ENCODE data around the gene ASB16. TPM values are rescaled to one million over a fixed set of nuclear protein-coding genes. Genes with fewer than 3 reads are reported as not detected.
"Not testable (repeated sequence)": the region's sequence is repeated elsewhere in the genome, so short reads cannot be mapped to it uniquely, and the experiment has no call there.

Gene ASB16
- polyA plus RNA-seq, 1 experiment, result not detected

GRCh38 chr17:44144966-44145739, 25.4 kb upstream of the ASB16 start:
- ChIA-PET POLR2A (no interaction called here), CTCF (interaction anchor here (1.7 kb wide), 1 partner anchor 23 kb away, joined by 7 read pairs; no protein-coding TSS in a partner anchor)
- DNase-seq (ENCODE audit: low read depth, low spot score), result no peak
- no peak for TF ChIP-seq CTCF (IDR thresholded peaks at IDR 0.05; ENCODE audit: low read depth, low read length)
- H3K9me3 ChIP-seq (ENCODE audit: control insufficient read depth, insufficient read depth, low read length), result no peaks in the 10 kb centered on the region; the same call in 1 of the 2 replicates
- H3K27me3 ChIP-seq (ENCODE audit: control insufficient read depth, insufficient read depth, low read length), result no peaks in the 10 kb centered on the region
- no peak overlapping the region for H3K27ac ChIP-seq (ENCODE audit: low read depth, low read length)
- no peak overlapping the region for H3K4me3 ChIP-seq (ENCODE audit: low read depth, low read length)

GRCh38 chr17:44146375-44147346, 23.8 kb upstream of the ASB16 start:
- no peak overlapping the region for H3K27ac ChIP-seq (ENCODE audit: low read depth, low read length)
- no peaks in the 10 kb centered on the region; the same call in 1 of the 2 replicates for H3K9me3 ChIP-seq (ENCODE audit: control insufficient read depth, insufficient read depth, low read length)
- ChIA-PET POLR2A (interaction anchor here (0.6 kb wide), 1 partner anchor 38 kb away, joined by 3 read pairs; no protein-coding TSS in a partner anchor), CTCF (interaction anchor here (0.6 to 4.0 kb wide), 4 partner anchors 9 to 23 kb away, joined by 3 to 11 read pairs (median 4); partner anchors contain the start of gene HDAC5)
- H3K4me3 ChIP-seq (ENCODE audit: low read depth, low read length), result no peak overlapping the region
- TF ChIP-seq CTCF (IDR thresholded peaks at IDR 0.05; ENCODE audit: low read depth, low read length), result no peak
- no peak for DNase-seq (ENCODE audit: low read depth, low spot score)
- no peaks in the 10 kb centered on the region for H3K27me3 ChIP-seq (ENCODE audit: control insufficient read depth, insufficient read depth, low read length)

- POLR2A ChIA-PET, result no interaction called here
- CTCF ChIA-PET, result interaction anchor here (4.0 kb wide), 1 partner anchor 21 kb away, joined by 11 read pairs; no protein-coding TSS in a partner anchor
- no peaks in the 10 kb centered on the region for H3K27me3 ChIP-seq (ENCODE audit: control insufficient read depth, insufficient read depth, low read length)
Observed at GRCh38 chr17:44147812-44148211, 22.7 kb upstream of the ASB16 start.

GRCh38 chr17:44149066-44149465, 21.4 kb upstream of the ASB16 start:
- DNase-seq (ENCODE audit: low read depth, low spot score); H3K9me3 ChIP-seq (ENCODE audit: control insufficient read depth, insufficient read depth, low read length); POLR2A ChIA-PET; H3K27ac ChIP-seq (ENCODE audit: low read depth, low read length); H3K4me3 ChIP-seq (ENCODE audit: low read depth, low read length); H3K27me3 ChIP-seq (ENCODE audit: control insufficient read depth, insufficient read depth, low read length): not testable (repeated sequence)
- CTCF ChIA-PET, result interaction anchor here (4.0 kb wide), 1 partner anchor 20 kb away, joined by 11 read pairs; no protein-coding TSS in a partner anchor

More at GRCh38 chr17:44147812-44148211, 22.7 kb upstream of the ASB16 start:
- no peak overlapping the region for H3K4me3 ChIP-seq (ENCODE audit: low read depth, low read length)
- TF ChIP-seq CTCF (IDR thresholded peaks at IDR 0.05; ENCODE audit: low read depth, low read length), result no peak
- H3K27ac ChIP-seq (ENCODE audit: low read depth, low read length), result no peak overlapping the region
- no peak for DNase-seq (ENCODE audit: low read depth, low spot score)
- H3K9me3 ChIP-seq (ENCODE audit: control insufficient read depth, insufficient read depth, low read length), result no peaks in the 10 kb centered on the region

GRCh38 chr17:44149750-44150329, 20.7 kb upstream of the ASB16 start:
- ChIA-PET POLR2A (no interaction called here), CTCF (interaction anchor here (4.0 kb wide), 1 partner anchor 19 kb away, joined by 11 read pairs; no protein-coding TSS in a partner anchor)
- Histone ChIP-seq H3K4me3 (ENCODE audit: low read depth, low read length) (no peak overlapping the region), H3K9me3 (ENCODE audit: control insufficient read depth, insufficient read depth, low read length) (no peaks in the 10 kb centered on the region), H3K27ac (ENCODE audit: low read depth, low read length) (no peak overlapping the region), H3K27me3 (ENCODE audit: control insufficient read depth, insufficient read depth, low read length) (no peaks in the 10 kb centered on the region)
- no peak for DNase-seq (ENCODE audit: low read depth, low spot score)
- no peak for TF ChIP-seq CTCF (IDR thresholded peaks at IDR 0.05; ENCODE audit: low read depth, low read length)
